T-helper 2 cell treated with Interferon-gamma antibody and Interleukin-4, amounts not matched to agents 5 μg/mL and 100 μg/mL, for 36 hours (primary cell): Measurements from ENCODE around the gene MEF2A.
A peak's percentile ranks its signal among the peaks of the same experiment; 100 is the strongest.
"Not testable (repeated sequence)": the region's sequence is repeated elsewhere in the genome, so short reads cannot be mapped to it uniquely, and the experiment has no call there.

ENCODE experiments used
- DNase-seq: peaks from one replicate; pipeline ENCODE4 v3.0.0; 2021; ENCODE audit warnings: low spot score
- H3K27ac Mint-ChIP-seq: one replicate; pipeline ENCODE4 v1.8.0; 2021; ENCODE audit warnings: mild to moderate bottlenecking, mixed read lengths
- H3K27me3 Mint-ChIP-seq: one replicate; pipeline ENCODE4 v1.8.0; 2021; ENCODE audit warnings: low read depth, mixed read lengths
- H3K36me3 Mint-ChIP-seq: one replicate; pipeline ENCODE4 v1.8.0; 2021; ENCODE audit warnings: low read depth, mixed read lengths
- H3K4me1 Mint-ChIP-seq: one replicate; pipeline ENCODE4 v1.8.0; 2021; ENCODE audit warnings: low read depth, mixed read lengths
- H3K4me3 Mint-ChIP-seq: one replicate; pipeline ENCODE4 v1.8.0; 2022; ENCODE audit warnings: mild to moderate bottlenecking, moderate library complexity, mixed read lengths
- H3K9me3 Mint-ChIP-seq: one replicate; pipeline ENCODE4 v1.8.0; 2021; ENCODE audit warnings: mixed read lengths

Gene MEF2A

DNA sequence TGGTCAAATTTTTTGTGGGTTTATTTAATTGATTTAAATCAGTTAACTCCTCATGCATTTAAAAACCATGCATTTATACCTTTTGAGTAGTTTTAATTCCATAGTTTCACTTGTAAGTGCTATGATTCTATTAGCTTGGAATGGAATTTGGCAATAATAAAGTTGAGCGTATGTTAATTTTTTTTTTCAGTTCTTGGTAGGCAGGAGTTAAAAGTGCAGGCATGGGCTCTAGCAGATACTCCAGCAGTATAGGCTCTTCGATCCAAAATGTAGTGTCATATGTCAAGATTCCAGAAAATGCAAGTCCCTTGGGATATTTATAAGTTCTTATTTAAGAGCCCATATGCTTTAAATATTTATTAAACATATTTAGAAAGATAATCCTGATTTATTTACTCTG is 97.1 kb downstream of the MEF2A start:
- no peaks in the 10 kb centered on the region for H3K27me3 Mint-ChIP-seq
- no peak overlapping the region for H3K4me3 Mint-ChIP-seq
- no peak overlapping the region for H3K27ac Mint-ChIP-seq
- peaks cover 4% of the 10 kb centered on the region for H3K9me3 Mint-ChIP-seq
- DNase-seq = no peak
- peaks cover 37% of the 10 kb centered on the region for H3K36me3 Mint-ChIP-seq
- peaks cover 18% of the 10 kb centered on the region for H3K4me1 Mint-ChIP-seq

DNA sequence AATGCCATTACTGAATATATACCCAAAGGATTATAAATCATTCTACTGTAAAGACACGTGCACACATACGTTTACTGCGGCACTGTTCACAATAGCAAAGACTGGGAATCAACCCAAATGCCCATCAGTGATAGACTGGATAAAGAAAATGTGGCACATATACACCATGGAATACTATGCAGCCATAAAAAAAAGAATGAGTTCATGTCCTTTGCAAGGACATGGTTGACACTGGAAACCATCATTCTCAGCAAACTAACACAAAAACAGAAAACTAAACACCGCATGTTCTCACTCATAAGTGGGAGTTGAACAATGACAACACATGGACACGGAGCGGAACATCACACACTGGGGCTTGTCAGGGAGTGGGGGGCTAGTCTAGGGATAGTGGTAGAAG is 100.3 kb downstream of the MEF2A start:
- H3K27me3 Mint-ChIP-seq, H3K9me3 Mint-ChIP-seq, DNase-seq, H3K27ac Mint-ChIP-seq, H3K4me3 Mint-ChIP-seq, H3K4me1 Mint-ChIP-seq: not testable (repeated sequence)
- H3K36me3 Mint-ChIP-seq = peaks cover 19% of the 10 kb centered on the region

DNA sequence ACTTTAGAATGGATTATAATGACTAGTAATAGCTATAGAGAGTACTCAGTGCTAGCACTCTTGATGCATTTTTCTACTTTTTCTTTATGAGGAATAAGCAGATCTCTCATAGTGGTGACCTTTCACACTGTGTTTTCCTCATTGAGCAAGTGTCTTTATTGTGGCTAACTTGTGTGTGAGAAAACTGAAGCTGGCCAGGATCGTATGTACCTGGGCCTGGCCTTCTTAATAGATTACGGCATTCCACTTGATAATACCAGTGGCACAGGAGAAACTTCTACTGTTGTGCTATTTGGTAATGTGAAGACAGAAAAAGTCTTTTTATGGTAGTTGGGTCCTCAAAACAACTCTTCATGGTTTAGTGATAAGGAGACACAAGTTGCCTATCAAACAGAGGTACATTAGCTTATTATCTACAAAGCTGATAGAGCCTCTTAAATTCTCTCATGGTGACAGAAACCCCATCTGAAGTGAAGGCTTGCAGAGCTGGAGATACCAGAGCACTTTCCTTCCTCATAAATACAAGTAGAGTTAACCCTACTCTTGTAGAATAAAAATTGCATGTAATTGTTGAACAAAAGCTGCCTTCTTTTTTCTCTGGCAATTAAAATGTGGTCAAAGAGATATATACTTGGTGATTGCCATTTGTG is 102.9 kb downstream of the MEF2A start:
- peaks cover 4% of the 10 kb centered on the region for H3K9me3 Mint-ChIP-seq

DNA sequence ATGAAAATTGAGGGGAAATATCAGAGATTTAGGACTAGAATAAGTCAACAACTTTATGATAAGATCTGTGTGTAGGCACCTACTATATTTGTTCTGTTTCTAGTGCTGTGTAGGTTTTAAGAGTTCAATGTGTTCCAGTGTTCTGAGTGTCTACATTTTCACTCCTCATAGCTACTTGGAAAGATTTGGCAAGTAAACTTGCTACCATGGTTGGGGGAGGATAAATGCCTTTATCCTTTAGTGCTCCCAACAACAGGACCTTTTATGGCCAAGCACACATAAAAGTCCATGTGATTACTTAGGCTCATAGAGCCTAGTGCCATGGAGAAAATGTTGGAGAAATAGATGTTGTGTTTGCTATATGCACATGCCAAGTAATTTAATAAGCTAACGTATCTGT is 103.5 kb downstream of the MEF2A start:
- H3K27me3 Mint-ChIP-seq = no peaks in the 10 kb centered on the region
- H3K9me3 Mint-ChIP-seq = peaks cover 4% of the 10 kb centered on the region
- no peaks in the 10 kb centered on the region for H3K4me1 Mint-ChIP-seq
- DNase-seq = no peak
- peaks cover 20% of the 10 kb centered on the region for H3K36me3 Mint-ChIP-seq
- H3K4me3 Mint-ChIP-seq = no peak overlapping the region
- no peak overlapping the region for H3K27ac Mint-ChIP-seq

More for the DNA sequence above, 102.9 kb downstream of the MEF2A start:
- no peak for DNase-seq
- Mint-ChIP-seq H3K27ac (no peak overlapping the region), H3K4me1 (no peaks in the 10 kb centered on the region), H3K36me3 (peaks cover 23% of the 10 kb centered on the region), H3K4me3 (no peak overlapping the region), H3K27me3 (no peaks in the 10 kb centered on the region)

DNA sequence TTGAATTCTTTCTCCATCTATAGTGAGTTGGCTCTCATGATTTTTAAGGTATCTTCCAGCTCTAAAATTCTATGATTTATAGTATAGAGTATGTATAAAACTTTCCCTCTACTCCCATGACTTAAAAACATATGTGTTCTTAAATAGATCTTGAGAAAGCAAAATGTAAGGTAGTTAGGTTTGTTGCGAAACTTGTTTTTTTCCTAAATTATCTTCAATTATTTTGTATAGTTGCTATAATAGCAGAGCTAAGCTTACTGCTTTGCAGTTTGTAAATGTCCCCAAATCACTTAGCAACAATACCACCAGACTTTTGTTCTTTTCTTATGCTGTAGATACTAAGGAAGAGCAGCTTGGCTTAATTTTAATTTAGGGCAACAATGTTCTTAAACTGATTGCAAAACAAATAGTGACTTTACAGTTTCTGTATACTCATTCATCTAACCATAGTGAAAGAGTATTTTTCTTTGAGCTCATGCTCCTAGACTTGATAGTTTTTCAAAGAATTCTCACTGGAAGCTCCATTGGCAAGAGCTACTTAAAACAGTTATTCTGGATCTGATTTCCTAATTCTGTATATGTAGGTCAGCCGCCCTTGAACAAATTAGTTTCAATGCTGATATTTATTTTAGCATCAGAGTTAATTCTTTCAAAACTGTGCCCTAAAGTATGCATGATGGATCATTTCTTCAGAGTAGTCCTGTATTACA is 106.3 kb downstream of the MEF2A start:
- H3K27me3 Mint-ChIP-seq = no peaks in the 10 kb centered on the region
- H3K4me3 Mint-ChIP-seq = no peak overlapping the region
- no peaks in the 10 kb centered on the region for H3K4me1 Mint-ChIP-seq
- no peaks in the 10 kb centered on the region for H3K9me3 Mint-ChIP-seq
- no peak for DNase-seq
- no peak overlapping the region for H3K27ac Mint-ChIP-seq
- peaks cover 22% of the 10 kb centered on the region for H3K36me3 Mint-ChIP-seq

DNA sequence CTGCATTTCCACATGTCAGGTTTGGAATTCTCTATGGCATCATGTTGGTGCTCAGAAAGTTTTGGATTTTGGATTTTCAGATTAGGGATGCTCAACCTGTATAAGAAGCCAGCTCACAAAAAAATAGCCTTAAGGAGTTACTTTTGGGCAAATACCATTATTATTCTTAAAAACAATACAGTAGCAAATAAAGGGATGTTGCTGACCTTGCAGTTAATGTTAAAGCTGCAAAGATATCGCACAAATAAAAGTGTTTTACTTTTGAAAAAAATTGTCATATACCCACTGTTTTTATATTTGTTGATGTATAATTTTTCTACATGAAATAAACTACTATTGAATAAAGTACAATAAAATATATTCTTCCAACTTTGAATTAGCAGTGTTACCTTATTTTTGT is 107.3 kb downstream of the MEF2A start:
- H3K36me3 Mint-ChIP-seq = peaks cover 22% of the 10 kb centered on the region
- no peak for DNase-seq
- H3K9me3 Mint-ChIP-seq = no peaks in the 10 kb centered on the region
- H3K27me3 Mint-ChIP-seq = no peaks in the 10 kb centered on the region
- no peak overlapping the region for H3K27ac Mint-ChIP-seq
- H3K4me1 Mint-ChIP-seq = no peaks in the 10 kb centered on the region
- H3K4me3 Mint-ChIP-seq = no peak overlapping the region

DNA sequence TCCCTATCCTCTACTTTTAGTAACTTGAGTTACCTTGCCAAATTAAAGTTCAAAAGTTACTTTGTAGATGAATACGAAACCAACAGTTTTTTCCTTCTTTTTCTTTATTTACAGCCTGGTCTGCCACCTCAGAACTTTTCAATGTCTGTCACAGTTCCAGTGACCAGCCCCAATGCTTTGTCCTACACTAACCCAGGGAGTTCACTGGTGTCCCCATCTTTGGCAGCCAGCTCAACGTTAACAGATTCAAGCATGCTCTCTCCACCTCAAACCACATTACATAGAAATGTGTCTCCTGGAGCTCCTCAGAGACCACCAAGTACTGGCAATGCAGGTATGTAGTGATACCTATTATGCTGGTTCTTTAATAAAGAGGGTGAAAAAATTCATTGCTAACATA is 108.5 kb downstream of the MEF2A start:
- H3K27me3 Mint-ChIP-seq = no peaks in the 10 kb centered on the region
- no peaks in the 10 kb centered on the region for H3K4me1 Mint-ChIP-seq
- H3K9me3 Mint-ChIP-seq = no peaks in the 10 kb centered on the region
- H3K4me3 Mint-ChIP-seq = no peak overlapping the region
- H3K36me3 Mint-ChIP-seq = peaks cover 29% of the 10 kb centered on the region
- no peak overlapping the region for H3K27ac Mint-ChIP-seq
- DNase-seq = no peak

DNA sequence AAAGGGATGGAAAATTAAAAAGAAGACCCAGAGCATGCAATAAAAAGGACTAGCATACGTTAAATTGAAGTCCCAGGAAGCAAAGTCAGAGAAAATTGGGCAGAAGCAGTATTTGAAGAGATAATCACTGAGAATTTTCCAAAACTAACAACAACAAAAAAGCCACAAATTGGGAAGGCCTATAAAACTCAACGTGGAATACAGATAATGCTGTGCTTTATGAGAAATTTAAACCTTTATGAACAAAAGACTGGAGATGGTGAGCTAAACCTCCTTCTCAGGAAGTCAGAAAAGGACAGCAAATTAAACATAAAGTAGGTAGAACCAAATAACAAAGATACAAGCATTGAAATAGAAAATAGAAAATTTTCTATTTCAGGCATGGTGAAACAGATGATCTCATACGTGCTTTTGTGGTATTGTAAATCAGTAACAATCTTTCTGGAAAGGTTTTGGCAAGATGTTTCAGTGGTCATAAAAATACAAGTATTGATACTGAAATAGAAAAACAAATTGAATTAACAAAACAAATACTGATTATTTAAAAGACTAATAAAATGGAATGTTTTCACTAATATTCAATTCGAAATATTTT is 111.9 kb downstream of the MEF2A start:
- H3K27ac Mint-ChIP-seq = no peak overlapping the region
- no peaks in the 10 kb centered on the region for H3K9me3 Mint-ChIP-seq
- DNase-seq = no peak
- no peaks in the 10 kb centered on the region for H3K27me3 Mint-ChIP-seq
- H3K4me3 Mint-ChIP-seq = no peak overlapping the region
- H3K36me3 Mint-ChIP-seq = peaks cover 41% of the 10 kb centered on the region
- peaks cover 11% of the 10 kb centered on the region for H3K4me1 Mint-ChIP-seq

DNA sequence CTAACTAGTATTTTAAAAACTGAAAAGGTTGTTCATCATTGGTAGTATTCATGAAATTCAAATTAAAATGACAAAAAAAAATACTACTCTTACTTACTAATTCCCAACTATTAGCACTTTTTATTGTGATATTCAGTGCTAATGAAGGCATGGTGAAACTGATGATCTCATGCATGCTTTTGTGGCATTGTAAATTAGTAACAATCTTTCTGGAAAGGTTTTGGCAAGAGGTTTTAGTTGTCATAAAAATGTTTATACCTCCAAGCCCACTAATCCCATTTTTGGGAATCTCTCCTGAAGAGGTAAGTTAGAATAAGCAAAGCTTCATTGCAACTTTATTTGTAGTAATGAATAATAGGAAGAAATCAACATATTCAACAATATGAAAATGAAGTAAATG is 114.5 kb downstream of the MEF2A start:
- H3K36me3 Mint-ChIP-seq = peaks cover 57% of the 10 kb centered on the region
- peaks cover 21% of the 10 kb centered on the region for H3K4me1 Mint-ChIP-seq
- H3K4me3 Mint-ChIP-seq = no peak overlapping the region
- peaks cover 13% of the 10 kb centered on the region for H3K9me3 Mint-ChIP-seq
- H3K27ac Mint-ChIP-seq = no peak overlapping the region
- DNase-seq = no peak
- H3K27me3 Mint-ChIP-seq = no peaks in the 10 kb centered on the region

DNA sequence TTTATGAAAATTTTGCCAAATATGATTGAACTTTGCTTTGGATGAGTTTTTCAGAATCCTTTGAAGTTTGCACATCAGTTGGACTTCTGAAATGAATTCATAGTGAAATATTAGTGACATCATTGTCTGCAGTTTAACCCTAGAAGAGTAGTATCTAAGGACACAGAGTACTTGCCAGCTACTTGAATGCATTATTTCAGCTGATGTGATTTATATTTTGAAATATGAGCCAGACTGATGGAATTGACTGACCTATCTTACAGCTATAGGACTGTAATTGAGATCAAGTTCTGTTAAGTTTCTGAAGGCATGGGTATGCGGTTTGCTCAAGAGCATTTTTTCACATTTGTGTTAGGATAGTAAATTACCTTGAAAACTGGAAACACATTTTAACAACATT is 116.2 kb downstream of the MEF2A start:
- peaks cover 66% of the 10 kb centered on the region for H3K36me3 Mint-ChIP-seq
- H3K9me3 Mint-ChIP-seq = peaks cover 29% of the 10 kb centered on the region
- no peak for DNase-seq
- H3K4me3 Mint-ChIP-seq = no peak overlapping the region
- no peaks in the 10 kb centered on the region for H3K27me3 Mint-ChIP-seq
- peaks cover 21% of the 10 kb centered on the region for H3K4me1 Mint-ChIP-seq
- no peak overlapping the region for H3K27ac Mint-ChIP-seq

DNA sequence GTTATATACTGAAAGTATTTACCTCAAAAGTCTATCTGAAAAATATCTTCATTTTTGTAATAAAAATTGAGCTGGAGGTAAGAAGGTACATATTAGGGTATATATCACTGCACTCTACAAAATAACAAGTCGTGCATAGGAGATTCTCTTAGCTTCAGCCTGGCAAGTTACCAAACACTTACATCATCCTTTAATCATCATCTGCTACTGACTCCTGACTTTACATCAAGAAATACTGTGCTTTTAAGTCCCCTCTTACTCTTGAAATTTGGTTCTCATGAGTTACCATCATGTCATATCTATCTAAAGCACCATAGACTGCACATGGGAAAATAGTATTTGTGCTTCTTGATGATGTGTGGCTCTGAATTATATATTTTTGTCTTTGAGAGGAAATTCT is 116.7 kb downstream of the MEF2A start:
- Mint-ChIP-seq H3K4me1 (peaks cover 22% of the 10 kb centered on the region), H3K36me3 (peaks cover 67% of the 10 kb centered on the region), H3K9me3 (peaks cover 32% of the 10 kb centered on the region), H3K27me3 (no peaks in the 10 kb centered on the region), H3K4me3 (no peak overlapping the region), H3K27ac (peak overlapping the region; percentile 37)
- no peak for DNase-seq

DNA sequence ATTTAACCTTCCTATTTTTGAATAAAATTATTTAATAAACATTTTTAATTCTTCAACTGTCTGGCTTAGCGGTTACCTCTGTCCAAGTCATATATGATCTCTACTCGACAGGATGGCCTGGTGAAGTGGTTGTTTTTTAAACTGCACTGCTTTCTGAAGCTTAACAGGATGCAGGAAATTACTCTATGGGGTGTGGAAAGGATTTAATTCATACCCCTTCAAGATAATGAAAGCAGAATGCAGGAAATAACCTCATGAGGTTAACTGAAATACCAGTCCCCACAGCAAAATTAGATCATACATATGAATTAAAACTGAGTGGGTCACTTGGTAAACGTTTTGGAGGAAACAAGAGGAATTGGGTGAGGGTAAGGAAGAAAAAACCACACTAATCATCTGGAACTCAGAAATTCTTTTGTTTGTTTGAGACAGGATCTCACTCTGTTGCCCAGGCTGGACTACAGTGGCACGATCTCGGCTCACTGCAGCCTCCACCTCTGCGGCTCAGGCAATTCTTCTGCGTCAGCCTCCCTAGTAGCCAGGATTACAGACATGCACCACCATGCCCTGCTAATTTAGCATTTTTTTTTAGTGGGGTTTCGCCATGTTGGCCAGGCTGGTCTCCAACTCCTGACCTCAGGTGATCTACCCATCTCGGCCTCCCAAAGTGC is 117.4 kb downstream of the MEF2A start:
- Mint-ChIP-seq H3K36me3 (peaks cover 71% of the 10 kb centered on the region), H3K27ac (peak overlapping the region; percentile 84), H3K4me3 (peak overlapping the region; percentile 60), H3K4me1 (peaks cover 23% of the 10 kb centered on the region), H3K9me3 (peaks cover 34% of the 10 kb centered on the region), H3K27me3 (no peaks in the 10 kb centered on the region)
- no peak for DNase-seq

DNA sequence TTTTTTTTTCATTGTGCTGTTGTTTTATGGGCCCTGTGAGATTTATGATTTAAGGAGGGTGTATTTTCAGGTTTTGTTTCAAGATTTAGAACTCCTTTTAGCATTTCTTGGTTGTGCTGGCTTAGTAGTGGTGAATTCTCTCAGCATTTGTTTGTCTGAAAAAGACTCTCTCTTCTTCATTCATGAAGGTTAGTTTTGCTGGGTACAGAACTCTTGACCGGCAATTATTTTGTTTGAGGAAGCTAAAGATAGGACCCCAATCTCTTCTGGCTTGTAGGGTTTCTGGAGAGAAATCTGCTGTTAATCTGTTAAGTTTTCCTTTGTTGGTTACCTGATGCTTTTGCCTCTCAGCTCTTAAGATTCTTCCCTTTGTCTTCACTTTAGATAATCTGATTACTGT is 120.5 kb downstream of the MEF2A start:
- H3K27ac Mint-ChIP-seq = no peak overlapping the region
- H3K9me3 Mint-ChIP-seq = peaks cover 34% of the 10 kb centered on the region
- DNase-seq = no peak
- H3K4me1 Mint-ChIP-seq = peaks cover 22% of the 10 kb centered on the region
- H3K27me3 Mint-ChIP-seq = no peaks in the 10 kb centered on the region
- H3K36me3 Mint-ChIP-seq = peaks cover 71% of the 10 kb centered on the region
- H3K4me3 Mint-ChIP-seq = no peak overlapping the region

DNA sequence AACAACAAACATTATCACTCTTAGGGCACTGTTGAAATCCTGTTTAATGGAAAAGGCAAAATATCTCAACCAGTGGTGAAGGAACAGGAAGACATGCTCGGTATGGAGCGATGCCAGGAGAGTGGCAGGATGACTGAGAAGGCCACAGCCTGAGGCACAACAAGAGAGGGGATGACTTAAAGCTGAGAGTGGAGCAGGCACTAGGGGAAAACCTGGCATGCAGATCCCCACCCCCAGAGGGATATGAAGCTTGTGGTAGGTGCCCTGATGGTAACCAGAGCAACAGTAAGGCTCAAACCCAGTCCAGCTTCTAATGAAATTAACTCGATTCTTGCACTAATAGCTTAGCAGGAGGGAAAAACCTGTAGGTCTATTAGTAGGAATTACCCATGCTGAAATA is 127.0 kb downstream of the MEF2A start:
- H3K36me3 Mint-ChIP-seq = peaks cover 47% of the 10 kb centered on the region
- H3K27ac Mint-ChIP-seq = no peak overlapping the region
- H3K4me3 Mint-ChIP-seq = no peak overlapping the region
- H3K4me1 Mint-ChIP-seq = peaks cover 3% of the 10 kb centered on the region
- no peaks in the 10 kb centered on the region for H3K9me3 Mint-ChIP-seq
- no peaks in the 10 kb centered on the region for H3K27me3 Mint-ChIP-seq
- no peak for DNase-seq
